AG09319 (cell line): ENCODE results near the gene NDUFV3.
"Not testable (repeated sequence)": the region's sequence is repeated elsewhere in the genome, so short reads cannot be mapped to it uniquely, and the experiment has no call there.

Experiments used
- DNase-seq: peaks from one replicate; pipeline ENCODE4 v3.0.0-alpha.2; 2010; ENCODE audit warnings: low read depth; ENCODE audit errors: extremely low read depth
- TF ChIP-seq, protein P1 (sequence below): IDR thresholded peaks from 2 replicates; pipeline ENCODE4 v1.5.1; 2011; ENCODE audit warnings: low read depth, mild to moderate bottlenecking, inconsistent platforms, low read length, moderate library complexity

NDUFV3 gene

DNA sequence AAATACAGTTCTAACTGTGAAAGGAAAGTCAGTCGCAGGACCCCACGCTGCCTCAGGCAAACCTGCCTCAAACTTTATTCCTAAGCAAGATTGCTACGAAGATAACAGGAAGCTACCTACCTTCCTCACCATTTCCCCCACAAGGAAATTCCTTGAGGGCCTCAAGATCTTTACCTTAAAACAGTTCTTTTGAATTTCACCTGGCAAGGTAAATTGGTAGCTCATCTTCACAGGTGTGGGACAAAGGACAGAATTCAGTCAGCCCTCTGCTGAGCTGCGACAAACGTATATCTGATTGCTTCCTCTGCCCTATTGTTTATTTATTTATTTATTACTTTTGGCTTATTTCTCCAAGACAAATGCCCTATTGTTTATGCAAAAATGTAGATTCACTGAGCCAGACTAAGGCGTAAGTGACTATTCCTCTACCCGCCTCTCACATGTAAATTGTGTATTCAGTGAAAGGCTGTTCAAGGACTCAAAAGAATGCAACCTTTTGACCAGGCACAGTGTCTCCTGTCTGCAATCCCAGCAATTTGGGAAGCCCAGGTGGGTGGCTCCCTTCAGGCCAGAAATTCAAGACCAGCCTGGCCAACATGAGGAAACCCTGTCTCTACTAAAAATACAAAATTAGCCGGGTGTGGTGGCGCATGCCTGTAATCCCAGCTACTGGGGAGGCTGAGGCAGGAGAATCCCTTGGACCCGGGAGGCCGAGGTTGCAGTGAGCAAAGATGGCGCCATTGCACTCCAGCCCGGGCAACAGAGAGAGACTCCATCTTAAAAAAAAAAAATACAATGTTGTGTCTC is 63.9 kb downstream of the NDUFV3 start:
- TF ChIP-seq, protein P1, sequence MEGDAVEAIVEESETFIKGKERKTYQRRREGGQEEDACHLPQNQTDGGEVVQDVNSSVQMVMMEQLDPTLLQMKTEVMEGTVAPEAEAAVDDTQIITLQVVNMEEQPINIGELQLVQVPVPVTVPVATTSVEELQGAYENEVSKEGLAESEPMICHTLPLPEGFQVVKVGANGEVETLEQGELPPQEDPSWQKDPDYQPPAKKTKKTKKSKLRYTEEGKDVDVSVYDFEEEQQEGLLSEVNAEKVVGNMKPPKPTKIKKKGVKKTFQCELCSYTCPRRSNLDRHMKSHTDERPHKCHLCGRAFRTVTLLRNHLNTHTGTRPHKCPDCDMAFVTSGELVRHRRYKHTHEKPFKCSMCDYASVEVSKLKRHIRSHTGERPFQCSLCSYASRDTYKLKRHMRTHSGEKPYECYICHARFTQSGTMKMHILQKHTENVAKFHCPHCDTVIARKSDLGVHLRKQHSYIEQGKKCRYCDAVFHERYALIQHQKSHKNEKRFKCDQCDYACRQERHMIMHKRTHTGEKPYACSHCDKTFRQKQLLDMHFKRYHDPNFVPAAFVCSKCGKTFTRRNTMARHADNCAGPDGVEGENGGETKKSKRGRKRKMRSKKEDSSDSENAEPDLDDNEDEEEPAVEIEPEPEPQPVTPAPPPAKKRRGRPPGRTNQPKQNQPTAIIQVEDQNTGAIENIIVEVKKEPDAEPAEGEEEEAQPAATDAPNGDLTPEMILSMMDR = no peak
- DNase-seq = no peak

DNA sequence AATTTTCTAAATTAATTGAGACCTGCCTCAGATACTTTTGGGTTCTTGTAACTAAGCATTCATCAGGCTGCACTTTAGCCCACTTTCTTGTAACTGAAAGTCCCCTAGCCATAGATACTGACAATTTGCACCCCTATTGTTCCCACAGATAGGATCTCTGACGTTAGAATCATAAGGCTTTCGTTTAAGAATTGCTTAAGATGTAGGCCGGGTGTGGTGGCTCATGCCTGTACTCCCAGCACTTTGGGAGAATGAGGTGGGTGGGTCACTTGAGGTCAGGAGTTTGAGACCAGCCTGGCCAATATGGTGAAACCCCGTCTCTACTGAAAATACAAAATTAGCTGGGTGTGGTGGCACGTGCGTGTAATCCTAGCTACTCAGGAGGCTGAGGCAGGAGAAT is 65.0 kb downstream of the NDUFV3 start:
- not testable (repeated sequence) for DNase-seq

DNA sequence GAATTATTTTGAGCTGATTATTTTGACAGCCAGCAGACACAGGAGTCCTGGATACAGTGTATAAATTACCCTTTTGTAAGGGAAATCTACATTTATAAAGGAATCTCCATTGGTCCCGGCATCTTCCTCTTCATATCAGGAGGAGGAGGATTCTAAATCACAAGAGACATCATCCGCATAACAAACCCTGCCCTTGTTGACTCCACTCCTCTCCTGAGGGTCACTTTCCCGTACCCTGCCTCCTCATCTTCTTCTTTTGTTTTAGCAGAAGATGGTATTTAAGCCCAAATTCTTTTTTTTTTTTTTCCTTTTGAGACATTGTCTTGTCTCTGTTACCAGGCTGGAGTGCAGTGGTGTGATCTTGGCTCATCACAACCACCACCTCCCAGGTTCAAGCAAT is 66.6 kb downstream of the NDUFV3 start:
- TF ChIP-seq, protein P1 = no peak
- no peak for DNase-seq

DNA sequence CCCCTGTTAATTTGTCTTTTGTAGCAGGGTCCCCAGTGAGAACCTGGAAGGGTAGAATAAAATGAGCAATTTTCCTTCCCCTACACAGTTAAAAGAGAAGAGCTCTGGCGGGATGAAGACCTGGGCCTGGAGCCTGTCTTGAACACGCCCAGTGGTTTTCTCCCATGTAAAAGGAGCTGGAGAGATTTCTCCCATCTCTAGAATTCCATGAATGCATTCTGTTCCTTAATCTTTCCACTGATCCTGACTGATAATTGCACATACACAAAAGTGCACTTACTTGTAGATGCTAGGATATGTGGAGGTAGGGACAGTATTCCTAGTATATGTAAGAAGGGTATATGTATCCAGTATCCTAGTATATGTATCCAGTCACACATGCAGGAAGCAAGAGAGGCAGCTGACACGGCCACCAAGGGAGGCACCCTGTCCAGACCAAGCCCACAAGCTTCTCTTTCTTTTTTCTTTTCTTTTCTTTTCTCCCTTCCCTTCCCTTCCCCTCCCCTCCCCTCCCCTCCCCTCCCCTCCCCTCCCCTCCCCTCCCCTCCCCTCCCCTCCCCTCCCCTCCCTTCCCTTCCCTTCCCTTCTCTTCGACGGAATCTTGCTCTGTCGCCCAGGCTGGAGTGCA is 69.4 kb downstream of the NDUFV3 start:
- TF ChIP-seq, protein P1 = no peak
- no peak for DNase-seq
